ENCODE measurements around the gene NUP214.

NUP214 gene

DNA sequence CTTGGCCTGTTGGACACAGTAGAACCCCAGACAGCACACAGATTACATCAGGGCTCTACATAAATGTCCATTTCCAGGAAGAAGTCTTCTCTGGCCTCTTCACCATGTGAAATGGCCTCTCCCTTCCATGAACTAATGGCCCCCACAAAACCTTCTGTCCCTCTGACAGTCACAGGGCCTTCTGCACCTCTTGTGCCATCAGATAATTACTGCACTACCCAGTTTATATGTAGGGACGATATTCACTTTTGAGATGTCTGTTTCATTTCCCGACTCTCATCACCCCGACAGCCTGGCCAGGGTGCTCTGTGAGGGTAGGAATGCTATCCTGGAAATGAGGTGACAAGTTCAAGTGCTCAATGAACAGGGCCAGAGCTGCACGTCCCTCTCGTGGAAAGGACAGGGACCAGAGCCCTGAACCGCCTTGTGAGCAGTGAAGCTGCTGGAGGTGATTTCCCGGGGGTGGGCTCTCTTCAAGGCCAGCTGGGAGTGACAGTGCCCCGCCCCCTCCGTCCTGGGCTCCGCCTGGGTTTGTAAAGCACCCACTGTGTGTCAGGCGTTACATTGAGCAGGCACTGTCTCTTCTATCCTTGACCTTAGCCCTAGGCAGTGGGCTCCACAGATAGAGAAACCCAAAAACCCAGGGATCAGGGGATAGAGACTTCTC is 153.9 kb downstream of the NUP214 start:
- Histone ChIP-seq H3K27ac (no peak overlapping the region), H3K4me1 (peaks cover 0 to 31% (median 25%) of the 10 kb centered on the region in 4 donors), H3K36me3 (no peaks in the 10 kb centered on the region), H3K9me3 (no peaks in the 10 kb centered on the region), H3K27me3 (peaks cover 0 to 69% of the 10 kb centered on the region in 2 donors), H3K4me3 (no peak overlapping the region)
- DNase-seq: no peak
- intact Hi-C loops (cut with DNase I; ENCODE audit: low total_unique reads): no loop called here
- TF ChIP-seq, protein P1, sequence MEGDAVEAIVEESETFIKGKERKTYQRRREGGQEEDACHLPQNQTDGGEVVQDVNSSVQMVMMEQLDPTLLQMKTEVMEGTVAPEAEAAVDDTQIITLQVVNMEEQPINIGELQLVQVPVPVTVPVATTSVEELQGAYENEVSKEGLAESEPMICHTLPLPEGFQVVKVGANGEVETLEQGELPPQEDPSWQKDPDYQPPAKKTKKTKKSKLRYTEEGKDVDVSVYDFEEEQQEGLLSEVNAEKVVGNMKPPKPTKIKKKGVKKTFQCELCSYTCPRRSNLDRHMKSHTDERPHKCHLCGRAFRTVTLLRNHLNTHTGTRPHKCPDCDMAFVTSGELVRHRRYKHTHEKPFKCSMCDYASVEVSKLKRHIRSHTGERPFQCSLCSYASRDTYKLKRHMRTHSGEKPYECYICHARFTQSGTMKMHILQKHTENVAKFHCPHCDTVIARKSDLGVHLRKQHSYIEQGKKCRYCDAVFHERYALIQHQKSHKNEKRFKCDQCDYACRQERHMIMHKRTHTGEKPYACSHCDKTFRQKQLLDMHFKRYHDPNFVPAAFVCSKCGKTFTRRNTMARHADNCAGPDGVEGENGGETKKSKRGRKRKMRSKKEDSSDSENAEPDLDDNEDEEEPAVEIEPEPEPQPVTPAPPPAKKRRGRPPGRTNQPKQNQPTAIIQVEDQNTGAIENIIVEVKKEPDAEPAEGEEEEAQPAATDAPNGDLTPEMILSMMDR (IDR thresholded peaks at IDR 0.05): no peak

DNA sequence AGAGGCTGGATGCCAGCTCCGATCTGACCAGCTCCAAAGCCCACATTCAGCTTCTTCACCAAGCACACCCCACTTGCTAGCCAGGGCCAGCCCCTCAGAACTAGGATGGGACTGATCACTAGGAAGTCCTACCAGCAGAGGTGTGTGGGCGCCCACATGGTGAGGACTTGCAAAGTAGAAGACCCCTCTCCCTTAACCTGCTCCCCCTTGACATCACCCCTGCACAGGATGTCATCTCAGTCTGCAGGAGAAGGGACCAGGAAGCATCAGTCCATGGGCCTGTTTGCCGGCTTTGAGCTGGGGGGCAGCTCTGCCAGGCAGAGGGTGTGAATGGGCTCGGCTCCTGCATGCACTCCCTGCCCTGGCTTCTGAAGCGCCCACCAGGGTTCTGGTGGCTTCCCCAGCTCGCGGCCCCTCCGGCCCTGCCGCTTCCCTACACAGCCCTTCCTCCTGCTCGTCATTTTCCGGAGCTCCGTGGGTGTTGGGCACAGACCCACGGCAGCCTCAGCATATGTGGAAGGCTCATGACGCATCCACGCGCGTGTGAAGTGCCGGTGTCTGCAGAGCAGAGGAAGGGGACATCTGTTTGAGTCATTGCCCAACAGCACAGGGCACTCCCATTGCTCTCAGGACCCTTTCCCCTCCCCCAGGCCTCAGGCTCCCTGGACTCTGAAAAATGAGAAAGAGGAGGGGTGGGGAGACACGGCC is 154.6 kb downstream of the NUP214 start:
- TF ChIP-seq, protein P1 (IDR thresholded peaks at IDR 0.05): no peak
- no peak overlapping the region for H3K27ac ChIP-seq
- H3K27me3 ChIP-seq: peaks cover 0 to 64% of the 10 kb centered on the region in 2 donors
- no peaks in the 10 kb centered on the region for H3K9me3 ChIP-seq
- intact Hi-C loops (cut with DNase I; ENCODE audit: low total_unique reads): no loop called here
- peaks cover 0 to 31% (median 25%) of the 10 kb centered on the region in 4 donors for H3K4me1 ChIP-seq
- no peak for DNase-seq
- no peak overlapping the region for H3K4me3 ChIP-seq
- no peaks in the 10 kb centered on the region for H3K36me3 ChIP-seq

- no peak overlapping the region for H3K27ac ChIP-seq
- intact Hi-C loops (cut with DNase I; ENCODE audit: low total_unique reads): no loop called here
Measured at GRCh38 chr9:131280660-131281059, 155.3 kb downstream of the NUP214 start.

GRCh38 chr9:131281119-131281965 is 156.0 kb downstream of the NUP214 start:
- Histone ChIP-seq H3K27me3 (peaks cover 0 to 51% of the 10 kb centered on the region in 2 donors), H3K4me3 (no peak overlapping the region), H3K4me1 (peaks cover 0 to 27% (median 23%) of the 10 kb centered on the region in 4 donors), H3K36me3 (no peaks in the 10 kb centered on the region), H3K27ac (no peak overlapping the region), H3K9me3 (no peaks in the 10 kb centered on the region)
- no peak for DNase-seq
- TF ChIP-seq, protein P1 (IDR thresholded peaks at IDR 0.05): no peak
- intact Hi-C loops (cut with DNase I; ENCODE audit: low total_unique reads): no loop called here

More at GRCh38 chr9:131280660-131281059, 155.3 kb downstream of the NUP214 start:
- peaks cover 0 to 57% of the 10 kb centered on the region in 2 donors for H3K27me3 ChIP-seq
- no peak overlapping the region for H3K4me3 ChIP-seq
- no peak for DNase-seq
- TF ChIP-seq, protein P1 (IDR thresholded peaks at IDR 0.05): no peak
- no peaks in the 10 kb centered on the region for H3K9me3 ChIP-seq
- H3K4me1 ChIP-seq: peaks cover 0 to 31% (median 25%) of the 10 kb centered on the region in 4 donors
- H3K36me3 ChIP-seq: no peaks in the 10 kb centered on the region

DNA sequence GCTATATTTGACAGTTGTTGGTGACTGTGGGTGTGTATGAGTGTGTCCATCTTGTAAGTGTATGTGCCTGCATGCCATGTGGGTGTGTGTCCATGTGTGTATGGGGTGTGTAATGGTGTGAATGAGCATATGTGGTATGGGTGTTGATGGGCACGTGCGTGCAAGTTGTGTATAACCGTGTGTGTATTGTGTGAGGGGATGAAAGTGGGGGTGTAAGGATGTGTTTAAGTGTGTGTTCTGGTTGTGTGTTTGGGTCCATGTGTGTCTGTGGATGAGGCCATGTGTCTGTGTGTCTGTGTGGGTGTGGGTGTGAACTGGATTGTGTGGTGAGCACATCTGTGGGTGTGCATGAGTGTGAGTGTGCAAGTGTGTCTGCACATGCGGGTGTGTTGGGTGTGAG is 156.8 kb downstream of the NUP214 start:
- Histone ChIP-seq H3K27ac (no peak overlapping the region), H3K9me3 (no peaks in the 10 kb centered on the region), H3K4me3 (no peak overlapping the region), H3K4me1 (peaks cover 0 to 19% (median 16%) of the 10 kb centered on the region in 4 donors), H3K27me3 (peaks cover 0 to 44% of the 10 kb centered on the region in 2 donors), H3K36me3 (no peaks in the 10 kb centered on the region)
- DNase-seq: no peak
- intact Hi-C loops (cut with DNase I; ENCODE audit: low total_unique reads): no loop called here
- TF ChIP-seq, protein P1 (IDR thresholded peaks at IDR 0.05): no peak
